BJ (cell line): ENCODE measurements around the gene C14orf180. TPM values are rescaled to one million over a fixed set of nuclear protein-coding genes. Genes with fewer than 3 reads are reported as not detected.

Source experiments
- CTCF ChIA-PET: fragments of 350-600 bp; formaldehyde crosslinking; extraction: SDS; loops from one replicate; lab custom pipeline; 2021; ENCODE audit warnings: antibody characterized with exemption, inconsistent platforms; lab: Yijun Ruan, JAX
- POLR2A ChIA-PET: fragments of 300-600 bp; sonication (Branson Sonifier 250); formaldehyde crosslinking; extraction: SDS; loops from one replicate; lab custom pipeline; 2021; ENCODE audit warnings: antibody characterized with exemption; lab: Charles Lee
- DNase-seq: peaks from one replicate; pipeline ENCODE4 v3.0.0-alpha.2; 2011; ENCODE audit warnings: low read depth
- H3K27me3 ChIP-seq: 2 replicates; pipeline ENCODE4 v1.6.0; 2011; ENCODE audit warnings: low read length; ENCODE audit not compliant: control insufficient read depth, insufficient read depth
- H3K36me3 ChIP-seq: 2 replicates; pipeline ENCODE4 v1.5.1; 2011; ENCODE audit warnings: low read length; ENCODE audit not compliant: control insufficient read depth, insufficient read depth
- H3K4me3 ChIP-seq: 2 replicates; pipeline ENCODE4 v1.5.1; 2011; ENCODE audit warnings: low read depth, mild to moderate bottlenecking, control low read depth, low read length
- polyA plus RNA-seq: library from polyadenylated mRNA; depleted of rRNA; stranded (reverse); fragments of >200 nt; gene quantifications from 2 replicates; pipeline ENCODE4 v1.2.3, GENCODE V29; 2011
- TF ChIP-seq, protein P1 (sequence below): IDR thresholded peaks from 2 replicates; pipeline ENCODE4 v1.5.1; 2011; ENCODE audit warnings: low read depth, mild to moderate bottlenecking, control low read depth, inconsistent platforms, low read length, moderate library complexity; ENCODE audit not compliant: insufficient read depth

Gene C14orf180
- polyA plus RNA-seq, 1 experiment, result not detected

DNA sequence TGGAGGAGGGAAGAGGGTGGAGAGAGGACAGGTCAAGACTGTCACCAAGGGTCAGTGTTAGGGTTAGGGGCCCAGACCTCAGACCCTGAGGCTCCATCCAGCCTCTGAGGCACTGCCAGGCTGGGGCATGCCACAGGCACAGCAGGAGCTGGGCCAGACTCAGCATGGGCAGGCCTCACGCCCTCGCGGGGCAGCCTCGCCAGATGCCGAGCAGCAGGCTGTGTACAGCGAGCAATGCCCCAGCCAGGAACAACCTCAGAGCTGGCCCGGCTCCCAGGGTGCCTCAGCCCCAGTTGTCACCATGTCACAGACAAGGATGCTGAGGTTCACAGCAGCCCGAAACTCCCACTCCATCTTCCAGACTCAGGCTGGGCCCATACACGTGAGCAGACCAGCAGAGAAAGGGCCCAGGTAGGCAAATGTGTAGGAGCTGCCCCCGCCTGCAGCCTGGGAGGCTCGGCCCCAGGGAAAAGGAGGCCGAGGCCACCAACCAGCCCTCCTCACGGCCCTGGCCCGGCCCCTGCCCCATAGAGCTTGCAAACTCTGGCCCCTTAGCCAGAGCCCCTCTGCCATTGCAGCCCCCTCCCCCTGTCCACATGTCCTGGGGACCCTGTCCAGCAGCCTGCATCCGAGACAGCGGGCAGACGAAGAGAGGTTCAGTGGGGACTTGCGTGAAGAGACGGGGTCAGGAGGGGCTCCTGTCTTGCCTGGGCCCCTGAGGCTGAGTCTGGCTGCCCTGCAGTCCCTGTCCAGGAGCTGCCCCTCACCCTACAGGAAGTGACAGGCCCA lies 7.5 kb downstream of the C14orf180 start:
- DNase-seq, result no peak
- TF ChIP-seq, protein P1, sequence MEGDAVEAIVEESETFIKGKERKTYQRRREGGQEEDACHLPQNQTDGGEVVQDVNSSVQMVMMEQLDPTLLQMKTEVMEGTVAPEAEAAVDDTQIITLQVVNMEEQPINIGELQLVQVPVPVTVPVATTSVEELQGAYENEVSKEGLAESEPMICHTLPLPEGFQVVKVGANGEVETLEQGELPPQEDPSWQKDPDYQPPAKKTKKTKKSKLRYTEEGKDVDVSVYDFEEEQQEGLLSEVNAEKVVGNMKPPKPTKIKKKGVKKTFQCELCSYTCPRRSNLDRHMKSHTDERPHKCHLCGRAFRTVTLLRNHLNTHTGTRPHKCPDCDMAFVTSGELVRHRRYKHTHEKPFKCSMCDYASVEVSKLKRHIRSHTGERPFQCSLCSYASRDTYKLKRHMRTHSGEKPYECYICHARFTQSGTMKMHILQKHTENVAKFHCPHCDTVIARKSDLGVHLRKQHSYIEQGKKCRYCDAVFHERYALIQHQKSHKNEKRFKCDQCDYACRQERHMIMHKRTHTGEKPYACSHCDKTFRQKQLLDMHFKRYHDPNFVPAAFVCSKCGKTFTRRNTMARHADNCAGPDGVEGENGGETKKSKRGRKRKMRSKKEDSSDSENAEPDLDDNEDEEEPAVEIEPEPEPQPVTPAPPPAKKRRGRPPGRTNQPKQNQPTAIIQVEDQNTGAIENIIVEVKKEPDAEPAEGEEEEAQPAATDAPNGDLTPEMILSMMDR, result no peak
- POLR2A ChIA-PET, result no interaction called here
- Histone ChIP-seq H3K36me3 (no peaks in the 10 kb centered on the region), H3K4me3 (no peak overlapping the region), H3K27me3 (peaks cover 2% of the 10 kb centered on the region; the same call in 1 of the 2 replicates)
- CTCF ChIA-PET, result no interaction called here

DNA sequence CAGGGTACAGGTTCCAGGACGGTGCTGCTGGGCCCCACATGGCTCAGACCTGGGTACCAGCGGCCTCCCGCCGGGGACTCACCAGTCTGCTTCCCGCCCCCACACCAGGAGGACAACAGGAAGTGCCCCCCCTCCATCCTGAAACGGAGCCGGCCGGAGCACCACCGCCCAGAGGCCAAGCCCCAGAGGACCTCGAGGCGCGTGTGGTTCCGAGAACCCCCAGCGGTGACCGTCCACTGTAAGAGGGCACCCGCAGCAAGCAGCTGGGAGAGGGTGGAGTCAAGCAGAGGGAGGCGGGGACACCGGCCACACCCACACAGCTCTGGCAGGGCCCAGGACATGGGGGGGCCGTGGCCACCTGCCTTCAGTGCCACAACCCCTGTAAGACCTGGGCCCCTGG lies 8.1 kb downstream of the C14orf180 start:
- no peak for DNase-seq

DNA sequence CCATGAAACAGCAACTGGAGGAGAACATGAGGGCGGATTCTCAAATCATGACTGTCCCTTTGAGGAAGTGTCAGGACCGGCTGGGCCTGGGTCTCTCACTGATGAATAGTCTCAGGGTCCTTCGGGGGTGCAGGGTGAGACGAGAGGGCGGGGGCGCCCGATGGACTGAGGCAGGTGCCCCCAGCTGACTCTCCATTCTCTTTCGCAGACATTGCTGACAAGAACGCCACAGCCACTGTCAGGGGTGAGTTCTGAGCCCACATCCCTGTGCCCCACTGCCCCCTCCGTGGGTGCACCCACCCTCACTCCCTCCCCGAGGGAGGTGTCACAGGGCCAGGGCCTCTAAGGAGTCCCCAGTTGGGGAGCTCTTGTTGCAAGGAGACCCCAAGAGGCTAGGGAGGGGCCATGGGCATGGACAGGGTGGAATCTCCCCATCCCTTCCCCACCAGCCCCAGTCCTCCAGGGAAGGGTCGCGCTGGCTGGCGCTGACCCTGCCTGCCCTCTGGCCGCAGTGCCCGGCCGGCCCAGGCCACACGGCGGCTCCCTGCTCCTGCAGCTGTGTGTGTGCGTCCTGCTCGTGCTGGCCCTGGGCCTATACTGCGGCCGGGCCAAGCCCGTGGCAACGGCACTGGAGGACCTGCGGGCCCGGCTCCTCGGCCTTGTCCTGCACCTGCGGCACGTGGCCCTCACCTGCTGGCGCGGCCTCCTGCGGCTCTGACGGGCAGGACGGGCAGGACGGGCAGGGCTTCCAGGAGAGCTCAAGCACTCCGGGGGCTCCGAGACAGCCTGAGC lies 8.7 kb downstream of the C14orf180 start:
- Histone ChIP-seq H3K27me3 (peaks cover 2% of the 10 kb centered on the region), H3K4me3 (no peak overlapping the region), H3K36me3 (no peaks in the 10 kb centered on the region)
- no peak for DNase-seq
- TF ChIP-seq, protein P1, result no peak
- CTCF ChIA-PET, result no interaction called here
- POLR2A ChIA-PET, result no interaction called here

More for the DNA sequence above, 8.1 kb downstream of the C14orf180 start:
- ChIA-PET POLR2A (no interaction called here), CTCF (no interaction called here)
- Histone ChIP-seq H3K36me3 (no peaks in the 10 kb centered on the region), H3K4me3 (no peak overlapping the region), H3K27me3 (peaks cover 2% of the 10 kb centered on the region)
- TF ChIP-seq, protein P1, result no peak

DNA sequence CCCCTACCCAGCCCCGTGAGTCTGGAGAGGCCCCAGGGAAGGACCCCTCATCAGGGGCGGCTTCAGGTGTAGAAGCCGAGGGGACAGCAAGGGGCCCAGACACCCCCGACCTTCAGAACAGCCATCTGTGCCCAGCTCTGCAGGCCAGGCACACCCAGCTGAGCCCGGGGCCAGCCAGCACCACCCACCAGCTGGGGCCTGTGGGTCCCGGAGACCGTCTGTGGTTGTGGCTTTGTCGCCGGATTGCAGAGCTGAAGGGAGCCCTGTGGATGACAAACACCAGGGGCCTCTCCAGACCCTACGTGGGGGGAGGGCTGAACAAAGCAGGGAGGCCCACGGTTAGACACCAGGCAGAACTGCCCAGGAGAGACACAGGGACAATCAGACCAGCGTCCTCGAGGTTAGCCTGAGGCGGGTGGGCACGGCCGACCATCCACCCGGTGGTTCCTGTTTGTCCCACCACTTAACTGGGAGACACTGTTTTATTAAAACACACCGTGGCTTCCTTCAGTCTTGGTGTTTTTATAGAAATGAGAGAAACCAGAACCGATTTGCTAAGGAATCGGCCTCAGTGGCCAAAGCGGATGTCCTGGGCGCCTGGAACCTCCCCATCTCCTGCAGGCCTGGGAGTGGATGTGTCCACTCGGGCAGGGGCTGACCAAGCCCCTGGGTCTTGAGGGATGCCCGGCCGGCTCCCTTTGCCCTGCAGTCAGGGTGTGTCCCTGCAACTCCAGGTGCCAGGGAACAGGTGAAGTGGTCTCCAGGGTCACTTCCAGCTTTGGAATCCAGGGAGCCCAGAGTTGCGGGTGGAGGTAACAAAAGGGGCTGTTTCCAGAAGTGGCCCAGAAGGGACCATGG lies 10.0 kb downstream of the C14orf180 start:
- ChIA-PET CTCF (no interaction called here), POLR2A (no interaction called here)
- TF ChIP-seq, protein P1, result no peak
- H3K36me3 ChIP-seq, result no peaks in the 10 kb centered on the region
- peaks cover 3% of the 10 kb centered on the region for H3K27me3 ChIP-seq
- H3K4me3 ChIP-seq, result no peak overlapping the region
- DNase-seq, result no peak
